ENCODE results near the gene DGKI. TPM values are rescaled to one million over a fixed set of nuclear protein-coding genes. Genes with fewer than 3 reads are reported as not detected.

The DGKI gene
- polyA plus RNA-seq, 2 of the 4 experiments (the other 2 are of a cell fraction), result 0.05 to 0.08 TPM

GRCh38 chr7:137462847-137463246 lies 383.9 kb downstream of the DGKI start:
- no peak for ATAC-seq
- CTCF ChIA-PET, result no interaction called here

GRCh38 chr7:137462074-137462715 lies 384.6 kb downstream of the DGKI start:
- Histone ChIP-seq H3K4me2 (no peak overlapping the region), H3K4me3 (no peak overlapping the region), H3K9me3 (no peaks in the 10 kb centered on the region), H3K27ac (no peak overlapping the region), H3K4me1 (no peaks in the 10 kb centered on the region)
- FAIRE-seq (no peak), DNase-seq (ENCODE audit: low read depth in 1 of 2, low spot score in 1 of 2) (no peak), ATAC-seq (no peak)
- TF ChIP-seq RAD21 (conservative IDR thresholded peaks at IDR 0.05 in 1 of 2, IDR thresholded peaks at IDR 0.05 in 1 of 2) (no peak), REST (IDR thresholded peaks at IDR 0.05) (no peak), EHMT2 (IDR thresholded peaks at IDR 0.05; ENCODE audit: low read depth) (no peak)
- ChIA-PET CTCF (no interaction called here), POLR2A (interaction anchor here (0.5 kb wide), 1 partner anchor 1245 kb away, joined by 3 read pairs; no protein-coding TSS in a partner anchor)
- WGBS (ENCODE audit: missing lambda C conversion rate), result 1% methylated on average over 4 of the region's 4 CpGs

More at GRCh38 chr7:137462847-137463246, 383.9 kb downstream of the DGKI start:
- no peak overlapping the region for H3K4me3 ChIP-seq
- 8% methylated on average over 4 of the region's 5 CpGs for WGBS (ENCODE audit: missing lambda C conversion rate)
- no peak for DNase-seq (ENCODE audit: low read depth in 1 of 2, low spot score in 1 of 2)
- FAIRE-seq, result no peak
- H3K9me3 ChIP-seq, result no peaks in the 10 kb centered on the region
- H3K4me2 ChIP-seq, result no peak overlapping the region
- no peaks in the 10 kb centered on the region for H3K4me1 ChIP-seq
- POLR2A ChIA-PET, result no interaction called here
- TF ChIP-seq TP53 (CRISPR knock-in tag; IDR thresholded peaks at IDR 0.05) (no peak), MAZ (IDR thresholded peaks at IDR 0.05; ENCODE audit: borderline replicate concordance, low read depth, low read length) (no peak), FOSL2 (IDR thresholded peaks at IDR 0.05) (no peak), FOSL2 (CRISPR knock-in tag; IDR thresholded peaks at IDR 0.05) (no peak), HES2 (IDR thresholded peaks at IDR 0.05) (no peak), REST (IDR thresholded peaks at IDR 0.05) (no peak), POLR2AphosphoS2 (conservative IDR thresholded peaks at IDR 0.05; ENCODE audit: low read length) (no peak), EHF (CRISPR knock-in tag; IDR thresholded peaks at IDR 0.05) (no peak), JUNB (IDR thresholded peaks at IDR 0.05) (no peak), ESRRA (IDR thresholded peaks at IDR 0.05; ENCODE audit: borderline replicate concordance, low read length) (no peak)
- no peak overlapping the region for H3K27ac ChIP-seq

GRCh38 chr7:137458399-137458798 lies 388.4 kb downstream of the DGKI start:
- no peak overlapping the region for H3K4me2 ChIP-seq

More at GRCh38 chr7:137458399-137458798, 388.4 kb downstream of the DGKI start:
- FAIRE-seq, result no peak
- ATAC-seq, result no peak
- Histone ChIP-seq H3K4me1 (no peaks in the 10 kb centered on the region), H3K4me3 (no peak overlapping the region), H3K9me3 (no peaks in the 10 kb centered on the region), H3K27ac (no peak overlapping the region)
- POLR2A ChIA-PET, result no interaction called here
- CTCF ChIA-PET, result no interaction called here
- no peak for TF ChIP-seq SREBF2 (IDR thresholded peaks at IDR 0.05)
- 39% methylated on average over 2 of the region's 2 CpGs for WGBS (ENCODE audit: missing lambda C conversion rate)
- no peak for DNase-seq (ENCODE audit: low read depth in 1 of 2, low spot score in 1 of 2)
